GM04504 (cell line): Measurements from ENCODE around the gene SUSD3.
"Not testable (repeated sequence)": the region's sequence is repeated elsewhere in the genome, so short reads cannot be mapped to it uniquely, and the experiment has no call there.

Experiments
- DNase-seq: peaks from one replicate; pipeline ENCODE4 v3.0.0-alpha.2; 2012; ENCODE audit warnings: low read depth

Gene SUSD3

GRCh38 chr9:93092251-93092991 lies 33.9 kb downstream of the SUSD3 start:
- DNase-seq = no peak

DNA sequence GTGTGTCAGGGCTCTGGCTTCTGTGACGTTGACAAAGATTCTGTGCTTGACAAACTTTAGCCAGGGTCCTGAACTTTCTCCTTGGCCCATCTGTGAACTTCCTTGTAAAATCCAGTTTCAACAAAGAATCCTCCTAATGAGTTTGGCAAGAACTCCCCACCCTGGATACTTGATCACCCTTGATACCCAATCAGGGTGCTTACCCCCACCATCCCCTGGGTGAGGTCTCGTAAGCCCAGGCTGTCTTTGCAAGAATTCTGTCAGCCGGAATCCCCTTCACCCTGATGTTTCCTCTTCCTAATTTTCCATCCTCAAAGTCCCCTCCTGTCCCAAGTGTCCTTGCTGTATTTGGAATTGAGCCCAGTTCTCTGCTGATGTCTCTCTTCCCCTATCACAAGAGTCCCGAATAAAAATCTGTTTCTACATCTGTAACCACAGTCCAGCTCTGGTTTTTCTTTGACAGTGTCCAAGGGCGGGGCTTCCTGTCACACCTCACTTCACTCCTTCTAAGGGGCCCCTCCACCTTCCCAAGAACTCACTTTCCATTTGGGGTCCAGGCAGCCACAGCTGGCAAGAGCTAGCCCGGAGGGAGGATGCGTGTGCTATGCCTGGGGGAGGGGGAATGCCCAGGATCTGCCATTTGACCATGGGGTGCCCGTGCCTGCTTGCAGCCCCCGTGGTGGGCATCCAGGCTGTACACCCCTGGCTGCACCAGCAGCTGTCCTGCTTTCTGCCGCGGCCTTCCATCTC lies 34.8 kb downstream of the SUSD3 start:
- DNase-seq = no peak

- DNase-seq = no peak
Measured at GRCh38 chr9:93093877-93094657, 35.6 kb downstream of the SUSD3 start.

GRCh38 chr9:93094658-93095204 lies 36.2 kb downstream of the SUSD3 start:
- no peak for DNase-seq

DNA sequence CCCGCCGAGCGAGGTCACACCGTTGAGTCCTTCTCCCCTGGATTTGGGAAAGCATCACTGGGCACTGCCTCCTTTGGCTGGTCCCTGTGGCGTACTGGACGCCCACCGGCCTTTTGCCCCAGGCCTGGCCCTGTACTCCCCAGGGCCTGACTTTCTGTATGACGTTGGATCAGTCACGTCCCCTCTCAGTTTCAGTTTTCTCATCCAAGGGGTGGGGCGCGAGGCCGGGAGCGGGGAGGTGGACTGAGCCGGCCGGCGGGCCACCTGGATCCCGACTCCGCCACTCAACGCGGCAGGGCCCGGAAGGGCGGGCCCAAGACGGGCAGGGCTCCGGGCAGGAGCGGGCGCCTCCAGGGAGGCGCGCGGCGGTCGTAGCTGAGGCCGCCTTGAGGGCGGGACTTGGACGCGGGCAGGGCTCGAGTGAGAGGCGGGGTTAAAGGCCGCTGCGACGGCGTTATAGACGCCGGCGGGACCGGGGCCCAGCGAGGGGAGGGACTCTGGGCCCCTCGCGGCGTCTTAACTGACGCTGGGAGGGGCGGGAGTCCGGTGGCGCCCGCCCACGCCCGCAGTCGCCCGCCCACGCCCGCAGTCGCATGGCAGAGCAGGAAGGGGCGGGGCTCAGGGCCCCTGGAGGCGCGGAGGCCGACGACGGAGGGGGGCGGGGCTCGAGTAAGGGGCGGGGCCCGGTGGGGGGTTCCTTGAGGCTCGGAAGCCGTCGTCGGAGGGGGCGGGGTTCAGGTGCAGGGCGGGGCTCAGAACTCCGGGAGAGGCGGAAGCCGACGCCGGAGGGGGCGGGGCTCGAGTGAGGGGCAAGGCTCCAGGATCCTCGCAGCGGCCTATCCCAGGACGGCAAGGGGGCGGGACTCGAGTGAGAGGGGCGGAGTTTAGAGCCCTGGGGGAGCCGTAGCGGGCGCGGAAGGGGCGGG lies 37.0 kb downstream of the SUSD3 start:
- peak; percentile 97 for DNase-seq

GRCh38 chr9:93096131-93096802 lies 37.8 kb downstream of the SUSD3 start, which contains the start of gene CARD19:
Gene CARD19 (plus strand): TSS chr9:93096217. CDS start chr9:93096346, 129 bp downstream.
- DNase-seq = no peak

- DNase-seq = no peak
Measured at GRCh38 chr9:93096811-93097382, 38.4 kb downstream of the SUSD3 start.

- no peak for DNase-seq
Measured at GRCh38 chr9:93097511-93098201, 39.2 kb downstream of the SUSD3 start.

DNA sequence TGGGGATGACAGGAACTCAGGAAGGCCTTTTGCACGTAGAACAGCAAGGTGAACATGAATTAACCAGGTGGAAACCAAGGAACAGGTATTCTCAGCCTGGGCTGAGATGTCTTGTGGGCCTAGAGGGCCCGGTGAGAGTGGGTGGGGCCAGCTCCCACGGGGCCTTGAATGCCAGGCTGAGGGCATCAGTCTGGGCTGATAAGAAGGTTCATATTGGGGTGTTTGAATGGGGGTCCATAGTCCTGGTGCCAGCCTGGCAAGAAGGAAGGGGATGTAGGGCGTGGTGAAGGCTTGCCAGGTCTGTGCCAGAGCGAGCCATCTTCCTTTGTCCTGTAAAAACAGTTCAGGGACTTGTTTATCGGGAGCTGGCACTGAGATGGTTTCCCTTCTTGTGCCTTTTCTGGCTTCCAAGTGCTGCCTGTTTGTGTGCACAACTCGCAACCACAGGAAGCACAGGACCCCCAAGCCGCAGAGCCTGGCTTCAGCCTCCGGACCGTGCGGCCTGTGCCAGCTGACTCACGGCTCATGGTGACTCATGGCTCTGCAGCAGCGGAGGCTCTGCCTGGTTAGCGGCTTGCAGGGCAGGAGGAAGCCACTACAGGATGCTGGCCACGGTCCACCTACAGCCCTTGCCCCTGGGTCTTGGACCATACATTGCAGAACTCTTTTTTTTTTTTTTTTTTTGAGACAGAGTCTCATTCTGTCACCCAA lies 39.9 kb downstream of the SUSD3 start:
- peak; percentile 92 for DNase-seq

GRCh38 chr9:93099551-93100275 lies 41.2 kb downstream of the SUSD3 start:
- no peak for DNase-seq

DNA sequence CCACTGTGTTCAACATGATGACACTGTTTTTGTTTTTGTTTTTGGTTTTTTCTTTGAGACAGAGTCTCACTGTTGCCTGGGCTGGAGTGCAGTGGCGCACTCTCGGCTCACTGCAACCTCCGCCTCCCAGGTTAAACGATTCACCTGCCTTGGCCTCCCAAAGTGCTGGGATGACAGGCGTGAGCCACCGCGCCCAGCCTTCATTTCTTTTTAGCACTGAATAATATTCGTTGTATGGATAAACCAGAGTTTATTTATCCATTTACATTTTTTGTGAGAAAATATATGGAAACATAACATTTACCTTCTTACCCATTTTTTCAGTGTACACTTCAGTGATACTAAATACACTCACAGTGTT lies 41.8 kb downstream of the SUSD3 start:
- no peak for DNase-seq

DNA sequence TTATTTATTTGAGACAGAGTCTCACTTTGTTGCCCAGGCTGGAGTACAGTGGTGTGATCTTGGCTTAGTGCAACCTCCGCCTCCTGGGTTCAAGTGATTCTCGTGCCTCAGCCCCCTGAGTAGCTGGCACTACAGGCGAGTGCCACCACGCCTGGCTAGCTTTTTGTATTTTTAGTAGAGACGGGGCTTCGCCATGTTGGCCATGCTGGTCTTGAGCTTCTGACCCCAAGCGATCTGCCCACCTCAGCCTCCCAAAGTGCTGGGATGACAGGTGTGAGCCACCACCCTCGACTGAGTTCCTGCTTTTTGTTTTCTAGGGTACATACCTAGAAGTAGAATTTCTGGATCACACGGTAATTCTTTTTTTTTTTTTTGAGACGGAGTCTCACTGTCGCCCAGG lies 42.6 kb downstream of the SUSD3 start:
- DNase-seq = not testable (repeated sequence)

- DNase-seq = no peak
Measured at GRCh38 chr9:93105620-93106019, 47.1 kb downstream of the SUSD3 start.

DNA sequence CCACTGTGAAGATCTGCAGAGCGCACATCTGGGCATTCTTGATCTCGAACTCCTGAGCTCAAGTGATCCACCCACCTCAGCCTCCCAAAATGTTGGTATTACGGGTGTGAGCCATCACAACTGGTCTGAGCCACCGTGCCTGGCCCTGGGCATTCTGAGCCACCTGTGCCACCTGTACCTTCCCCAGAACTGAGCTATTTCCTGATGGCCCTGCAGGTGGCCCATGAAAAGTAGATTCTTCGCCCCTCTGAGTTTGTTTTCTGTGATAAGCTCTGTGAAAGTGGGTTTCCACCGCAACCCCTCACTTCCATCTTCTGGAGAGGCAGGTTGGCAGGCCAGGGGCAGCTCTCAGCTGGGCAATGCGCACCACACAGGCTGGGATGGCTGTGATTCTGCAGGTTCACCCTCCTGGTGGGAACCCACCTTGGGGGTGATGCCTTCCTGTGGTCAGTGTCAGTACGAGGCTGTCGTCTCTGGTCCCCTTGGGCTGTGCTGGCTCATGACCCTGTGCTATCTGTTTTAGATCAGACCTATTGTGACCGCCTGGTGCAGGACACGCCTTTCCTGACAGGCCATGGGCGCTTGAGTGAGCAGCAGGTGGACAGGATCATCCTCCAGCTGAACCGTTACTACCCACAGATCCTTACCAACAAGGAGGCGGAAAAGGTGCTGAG lies 48.8 kb downstream of the SUSD3 start:
- DNase-seq = no peak

GRCh38 chr9:93107825-93108161 lies 49.3 kb downstream of the SUSD3 start:
- DNase-seq = no peak

DNA sequence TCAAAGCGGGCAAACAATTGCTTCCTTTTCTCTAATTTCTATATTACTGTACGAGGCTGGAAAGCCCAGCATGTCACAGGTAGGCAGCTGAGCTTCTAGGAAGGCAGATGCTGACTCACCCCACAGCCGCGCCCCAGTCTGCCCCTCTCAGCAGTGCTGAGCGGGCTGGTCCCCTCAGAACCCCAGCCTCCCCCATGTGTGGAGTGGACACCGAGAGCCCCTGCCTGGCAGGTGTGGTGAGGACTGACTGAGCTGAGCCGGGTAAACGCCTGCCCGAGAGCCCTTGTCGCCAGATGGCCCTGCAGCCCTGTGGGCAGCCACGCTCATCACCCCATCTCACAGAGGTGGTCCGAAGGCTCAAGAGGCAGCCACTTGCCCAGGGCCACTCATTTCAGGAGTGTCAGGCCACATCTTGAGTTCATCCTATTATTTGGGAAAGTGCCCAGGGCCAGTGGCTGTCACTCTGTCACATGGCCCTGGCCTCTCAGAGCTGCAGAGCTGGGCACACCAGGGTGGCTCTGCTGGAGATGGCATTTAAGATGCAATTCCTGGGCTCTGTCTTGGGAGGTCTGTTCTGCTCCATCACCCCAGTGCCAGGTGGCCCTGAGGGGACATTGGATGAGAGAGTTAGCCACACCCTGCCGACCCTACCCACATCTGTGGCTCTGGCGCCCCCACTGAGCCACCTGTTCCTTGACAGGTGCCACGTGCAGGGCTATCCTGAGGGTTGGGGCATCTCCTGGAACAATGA lies 50.0 kb downstream of the SUSD3 start:
- no peak for DNase-seq

- DNase-seq = no peak
Measured at GRCh38 chr9:93110311-93110855, 51.9 kb downstream of the SUSD3 start.
